CD4-positive, alpha-beta T cell treated with Interleukin-2 at 100 ng/mL for 4 hours (primary cell): Measurements from ENCODE around the gene SNX21.
"Not testable (repeated sequence)": the region's sequence is repeated elsewhere in the genome, so short reads cannot be mapped to it uniquely, and the experiment has no call there.

Experiments used
- DNase-seq: peaks from one replicate; pipeline ENCODE4 v3.0.0-alpha.2; 2020; ENCODE audit warnings: low spot score

SNX21 gene

GRCh38 chr20:45823949-45824835 is 9.4 kb upstream of the SNX21 start:
- peak; percentile 51 for DNase-seq

DNA sequence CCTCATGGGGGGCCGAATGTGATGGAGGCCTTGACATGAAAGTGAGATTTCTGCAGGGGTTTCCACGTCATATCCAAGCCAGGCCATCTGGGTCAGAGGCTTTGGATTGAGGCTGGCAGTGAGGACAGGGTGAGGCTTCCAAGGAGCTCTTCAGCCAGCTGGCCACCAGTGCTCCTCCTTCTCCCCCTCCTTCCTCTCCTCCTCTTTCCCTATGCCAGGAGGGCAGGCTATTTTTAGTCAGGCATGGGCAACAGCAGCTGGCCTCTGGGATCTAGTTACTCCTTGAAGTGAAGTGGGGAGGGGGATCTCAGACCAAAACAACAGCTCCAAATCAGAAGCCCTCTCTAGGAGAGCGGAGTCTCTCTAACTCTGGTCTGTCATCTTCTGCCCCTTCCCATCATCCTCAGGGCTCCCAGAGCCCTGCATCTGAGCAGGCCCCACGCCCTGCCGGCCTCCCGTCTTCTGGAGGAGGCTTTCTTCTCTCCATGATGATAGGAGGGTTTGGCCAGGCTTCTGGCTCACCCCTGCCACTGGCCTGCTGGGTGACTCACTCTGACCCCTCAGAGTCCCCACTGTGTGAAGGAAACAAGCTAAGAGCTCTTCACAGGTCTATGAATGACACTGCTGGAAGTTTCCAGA is 7.1 kb upstream of the SNX21 start:
- DNase-seq = no peak

GRCh38 chr20:45827030-45827652 is 6.5 kb upstream of the SNX21 start, which contains the start of gene TNNC2:
TNNC2 (minus strand) TSS chr20:45827312; CDS start chr20:45827248, 64 bp downstream.
- no peak for DNase-seq

DNA sequence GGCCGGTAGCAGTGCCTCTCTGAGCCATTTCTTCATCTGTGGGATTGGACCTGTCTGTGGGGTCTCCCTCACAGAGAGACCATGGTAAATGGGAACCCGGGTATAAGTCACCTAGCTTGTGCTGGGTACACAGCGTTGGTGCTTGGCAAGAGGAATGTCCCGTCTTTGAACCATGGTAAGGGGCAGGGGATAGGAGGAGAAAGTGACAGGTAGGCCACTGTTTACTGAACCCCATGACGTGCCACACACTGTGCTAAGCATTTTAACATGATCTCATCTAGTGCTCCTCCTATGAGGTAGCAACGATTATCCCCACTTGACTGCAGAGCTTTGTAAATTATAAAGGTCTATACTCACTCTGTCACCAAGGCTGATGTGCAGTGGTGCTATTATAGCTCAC is 5.9 kb upstream of the SNX21 start:
- no peak for DNase-seq

DNA sequence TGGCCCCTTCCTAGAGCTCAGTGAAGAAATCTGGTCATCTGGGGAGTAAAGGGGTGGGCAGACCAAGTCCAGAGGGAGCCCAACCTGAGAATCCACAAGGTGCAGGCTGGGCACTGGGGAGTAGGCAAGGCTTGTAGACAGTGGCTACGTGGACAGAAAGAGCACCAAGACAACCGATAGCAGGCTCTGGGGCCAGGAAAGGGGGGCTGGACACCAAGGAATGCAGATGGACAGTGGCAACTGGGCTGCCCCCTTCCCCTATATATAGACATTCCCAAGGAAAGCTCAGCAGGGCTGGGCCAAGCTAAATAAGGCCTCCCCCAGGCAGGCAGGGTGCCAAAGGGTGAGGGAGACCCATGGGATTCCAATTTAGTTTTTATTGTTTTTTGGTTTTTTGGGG is 5.0 kb upstream of the SNX21 start:
- no peak for DNase-seq

GRCh38 chr20:45829673-45830106 is 3.9 kb upstream of the SNX21 start:
- not testable (repeated sequence) for DNase-seq

GRCh38 chr20:45832619-45833018 is 980 bp upstream of the SNX21 start:
- DNase-seq = no peak

DNA sequence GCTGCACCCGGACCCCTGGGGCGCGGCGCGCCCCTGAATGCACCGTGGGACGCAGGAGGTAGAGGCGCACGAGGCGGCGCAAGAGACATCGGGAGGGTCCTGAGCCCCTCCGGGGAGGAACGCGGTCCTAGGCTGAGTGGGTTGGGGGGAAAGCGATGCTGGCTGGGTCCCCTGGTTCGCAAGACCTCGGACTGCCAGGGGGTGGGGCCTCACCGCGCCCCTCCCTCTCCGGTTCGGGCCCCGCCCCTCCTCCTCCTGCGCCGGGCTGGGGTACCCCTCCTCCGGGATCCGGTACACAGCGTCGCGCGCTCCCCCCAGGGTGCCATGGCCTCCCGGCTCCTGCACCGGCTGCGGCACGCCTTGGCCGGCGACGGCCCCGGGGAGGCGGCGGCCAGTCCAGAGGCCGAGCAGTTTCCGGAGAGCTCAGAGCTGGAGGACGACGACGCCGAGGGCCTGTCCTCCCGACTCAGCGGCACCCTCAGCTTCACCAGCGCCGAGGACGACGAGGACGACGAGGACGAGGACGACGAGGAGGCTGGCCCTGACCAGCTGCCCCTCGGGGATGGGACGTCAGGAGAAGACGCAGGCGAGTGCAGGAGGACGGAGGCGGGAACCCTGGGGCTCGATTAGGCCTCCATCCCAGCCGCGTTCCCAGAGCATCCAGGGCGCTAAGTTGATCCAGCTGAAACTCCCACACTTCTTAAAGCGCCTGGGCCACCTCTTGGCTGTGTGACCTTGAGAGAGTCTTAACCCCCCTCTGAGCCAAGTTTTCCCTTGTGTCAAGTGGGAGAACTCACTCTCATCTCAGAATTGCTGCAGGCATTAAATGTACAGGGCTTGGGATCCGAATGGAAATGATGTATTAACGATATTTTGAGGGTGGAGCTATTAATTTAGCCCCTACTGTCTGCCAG is 541 bp downstream of the SNX21 start:
- DNase-seq = peak; percentile 37

GRCh38 chr20:45834797-45835161 is 1.2 kb downstream of the SNX21 start:
- DNase-seq = no peak

GRCh38 chr20:45835329-45835765 is 1.7 kb downstream of the SNX21 start:
- DNase-seq = no peak

DNA sequence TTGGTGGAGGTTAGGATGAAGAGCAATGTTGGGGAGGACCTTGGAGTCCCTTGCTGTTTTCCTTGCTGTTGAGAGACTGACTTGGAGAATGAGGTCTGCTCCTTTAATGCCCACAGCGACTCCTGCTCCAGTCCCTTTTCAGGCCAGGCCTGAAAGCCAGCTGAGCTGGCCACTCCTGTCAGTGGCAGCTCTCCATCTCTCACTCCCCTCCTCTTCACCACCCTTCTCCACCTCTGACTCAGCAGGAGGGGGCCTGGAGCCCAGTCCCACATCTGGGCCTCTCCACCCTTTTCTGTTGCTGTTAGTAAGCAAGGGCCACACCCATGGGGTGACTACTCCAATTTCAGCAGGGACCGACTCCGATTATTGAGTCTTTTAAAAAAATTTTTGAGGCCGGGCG is 2.2 kb downstream of the SNX21 start:
- no peak for DNase-seq

- no peak for DNase-seq
These were observed 3.2 kb downstream of the SNX21 start for GRCh38 chr20:45836841-45837240.

GRCh38 chr20:45840700-45841198 is 7.2 kb downstream of the SNX21 start:
- DNase-seq = no peak

DNA sequence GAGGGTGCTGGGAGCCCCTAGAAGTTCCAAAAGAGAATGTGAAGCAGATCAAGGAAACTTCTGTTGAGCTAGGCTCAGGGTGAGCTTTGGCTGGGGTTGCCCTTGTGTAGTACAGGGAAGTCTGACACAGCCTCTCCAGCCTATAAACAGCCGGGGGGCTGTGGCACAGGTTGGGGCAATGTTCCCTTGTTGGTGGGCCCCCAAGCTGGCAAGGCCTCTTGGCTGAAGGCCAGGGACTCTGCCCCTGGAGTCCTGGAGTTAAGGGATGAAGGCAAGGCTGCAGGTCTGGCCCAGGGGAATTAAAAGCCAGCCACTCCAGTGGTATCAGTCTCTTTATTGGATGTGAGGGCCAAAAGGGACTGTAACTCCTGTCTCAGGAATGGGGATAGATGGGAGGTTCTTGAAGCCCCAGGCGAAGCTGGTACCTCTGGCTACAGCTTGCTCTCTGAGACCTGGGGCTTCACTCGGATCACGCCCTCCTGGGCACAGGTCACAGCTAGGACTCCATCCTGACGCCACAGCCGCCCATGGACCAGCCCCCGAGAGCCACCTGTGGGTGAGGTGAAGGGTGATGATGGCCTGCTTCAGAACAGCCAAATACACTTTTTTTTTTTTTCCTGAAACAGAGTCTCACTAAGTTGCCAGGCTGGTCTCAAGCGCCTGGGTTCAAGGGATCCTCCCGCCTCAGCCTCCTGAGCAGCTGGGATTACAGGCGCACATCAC is 8.0 kb downstream of the SNX21 start:
- DNase-seq = no peak

- no peak for DNase-seq
These were observed 8.7 kb downstream of the SNX21 start for GRCh38 chr20:45842169-45842812.

DNA sequence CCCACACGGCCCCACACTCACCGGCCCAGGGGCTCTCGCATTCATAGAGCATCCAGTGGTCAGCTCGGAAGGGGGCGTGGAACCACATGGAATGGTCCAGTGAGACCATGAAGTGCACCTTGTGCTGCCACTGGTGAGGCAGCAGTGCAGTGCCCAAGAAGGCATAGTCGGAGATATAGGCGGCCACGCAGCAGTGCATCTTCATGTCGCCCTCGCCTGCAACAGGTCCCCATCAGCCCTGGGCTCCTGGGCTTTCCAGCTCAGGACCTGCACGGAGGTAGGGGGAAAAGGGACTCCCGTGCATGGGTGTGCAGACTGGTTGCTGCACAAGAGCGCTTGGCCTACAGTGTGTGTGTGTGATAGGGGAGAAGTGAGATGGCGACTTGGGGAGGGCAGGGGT is 9.9 kb downstream of the SNX21 start:
- no peak for DNase-seq

DNA sequence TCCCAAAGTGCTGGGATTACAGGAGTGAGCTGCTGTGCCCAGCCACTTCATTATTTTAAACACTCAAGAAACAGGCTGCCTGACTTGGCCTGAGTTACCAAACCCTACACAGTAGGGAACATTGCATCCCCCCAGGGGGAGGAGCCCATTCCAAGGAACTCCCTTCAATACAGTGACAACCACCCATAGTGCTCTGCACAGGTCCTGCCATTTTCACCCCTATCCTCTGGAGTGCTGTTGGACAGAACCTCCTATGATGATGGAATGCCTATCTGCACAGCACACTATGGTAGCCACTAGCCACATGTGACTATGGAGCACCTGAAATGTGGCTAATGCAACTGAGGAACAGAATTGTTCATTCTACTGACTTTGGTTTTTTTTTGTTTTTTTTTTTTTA is 11.9 kb downstream of the SNX21 start:
- no peak for DNase-seq

- no peak for DNase-seq
These were observed 14.8 kb downstream of the SNX21 start for GRCh38 chr20:45848421-45848820.

DNA sequence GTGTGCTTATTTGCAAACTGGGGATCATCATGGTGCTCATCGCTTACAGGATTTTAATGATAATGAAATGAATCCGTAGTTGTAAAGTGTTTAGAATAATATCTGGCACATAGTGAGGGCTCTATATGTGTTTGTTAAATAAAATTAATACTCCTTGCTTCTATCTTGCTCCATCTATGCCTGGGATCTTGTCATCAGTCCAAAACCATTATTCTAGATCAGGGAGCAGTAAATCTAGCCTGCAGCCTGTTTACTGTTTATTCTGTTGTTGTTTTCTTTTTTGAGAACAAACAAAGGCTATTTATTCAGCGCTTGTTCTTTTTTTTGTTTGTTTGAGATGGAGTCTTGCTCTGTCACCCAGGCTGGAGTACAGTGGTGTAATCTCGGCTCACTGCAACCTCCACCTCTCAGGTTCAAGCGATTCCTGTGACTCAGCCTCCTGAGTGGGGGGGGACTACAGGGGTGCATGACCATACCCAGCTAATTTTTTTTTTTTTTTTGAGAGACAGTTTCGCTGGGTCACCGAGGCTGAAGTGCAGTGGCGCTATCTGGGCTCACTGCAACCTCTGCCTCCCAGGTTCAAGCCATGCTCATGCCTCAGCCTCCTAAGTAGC is 15.5 kb downstream of the SNX21 start:
- DNase-seq = no peak

- no peak for DNase-seq
These were observed 16.6 kb downstream of the SNX21 start for GRCh38 chr20:45850238-45850637.
